Panc1 (cell line): Measurements from ENCODE around the gene HELZ. TPM values are rescaled to one million over a fixed set of nuclear protein-coding genes. Genes with fewer than 3 reads are reported as not detected.

Experiments used
- ATAC-seq: fragments of 200-7000 bp; cut with Tn5 transposase; 2 replicates; pipeline ENCODE4 v1.9.1; 2020; ENCODE audit warnings: mild to moderate bottlenecking, moderate library complexity
- BruUV-seq: library from RNA; stranded (reverse); fragments of 400-500 nt; replicated peaks from 2 replicates; lab custom pipeline; 2021; lab: Mats Ljungman, UMichigan
- CTCF ChIA-PET: fragments of 300-600 bp; sonication (Branson Sonifier 250); formaldehyde crosslinking; loops from one replicate; lab custom pipeline; 2022; ENCODE audit warnings: antibody characterized with exemption; lab: Charles Lee
- POLR2A ChIA-PET: fragments of 300-600 bp; sonication (Branson Sonifier 250); formaldehyde crosslinking; loops from one replicate; lab custom pipeline; 2022; ENCODE audit warnings: antibody characterized with exemption; lab: Charles Lee
- DNase-seq: peaks from one replicate; pipeline ENCODE4 v3.0.0-alpha.2; 2010; ENCODE audit warnings: low read depth, low spot score
- H3K27ac ChIP-seq: 2 replicates; pipeline ENCODE4 v1.5.1; 2011; ENCODE audit warnings: mild to moderate bottlenecking, low read length, inconsistent platforms
- H3K27me3 ChIP-seq: fragments of 200-500 bp; sonication (Bioruptor generic); 2 replicates; pipeline ENCODE4 v1.6.0; 2014; ENCODE audit warnings: low read length, inconsistent platforms; ENCODE audit not compliant: control insufficient read depth, insufficient read depth
- H3K36me3 ChIP-seq: fragments of 200-500 bp; sonication (Bioruptor generic); 2 replicates; pipeline ENCODE4 v1.5.1; 2014; ENCODE audit warnings: inconsistent platforms, mild to moderate bottlenecking, low read length, moderate library complexity; ENCODE audit not compliant: control insufficient read depth, insufficient read depth
- H3K4me1 ChIP-seq: 2 replicates; pipeline ENCODE4 v1.5.1; 2011; ENCODE audit warnings: inconsistent platforms, mild to moderate bottlenecking, low read length, moderate library complexity; ENCODE audit not compliant: control insufficient read depth, insufficient read depth
- H3K4me3 ChIP-seq, 2 experiments: 2 replicates each; pipeline ENCODE4 v1.5.1; 2011 to 2012; ENCODE audit warnings: low read depth in 2 of 2, low read length in 2 of 2, mild to moderate bottlenecking in 2 of 2, inconsistent platforms in 1 of 2, moderate library complexity in 1 of 2
- H3K9me3 ChIP-seq: fragments of 200-500 bp; sonication (Bioruptor generic); 2 replicates; pipeline ENCODE4 v1.5.1; 2014; ENCODE audit warnings: low read depth, mild to moderate bottlenecking, inconsistent platforms, low read length, moderate library complexity; ENCODE audit not compliant: control insufficient read depth, insufficient read depth
- CTCF ChIP-seq: fragments of 450-650 bp; IDR thresholded peaks from 2 replicates; pipeline ENCODE4 v1.5.1; 2017; ENCODE audit warnings: mild to moderate bottlenecking
- POLR2AphosphoS5 ChIP-seq: IDR thresholded peaks from 2 replicates; pipeline ENCODE4 v1.6.1; 2012; ENCODE audit warnings: mild to moderate bottlenecking, low read depth, low read length, moderate library complexity
- REST ChIP-seq, 2 experiments: IDR thresholded peaks; 2 replicates each; pipeline ENCODE4 v1.6.1; 2011 to 2012; ENCODE audit warnings: low read depth in 2 of 2, control low read depth in 1 of 2, low read length in 1 of 2, mild to moderate bottlenecking in 1 of 2, moderate library complexity in 1 of 2; ENCODE audit not compliant: insufficient read depth in 1 of 2
- SIN3A ChIP-seq: IDR thresholded peaks from 2 replicates; pipeline ENCODE4 v1.6.1; 2012; ENCODE audit warnings: low read depth, mild to moderate bottlenecking, low read length, moderate library complexity, borderline replicate concordance; ENCODE audit not compliant: insufficient read depth
- TCF7L2 ChIP-seq: IDR thresholded peaks from 2 replicates; pipeline ENCODE4 v1.6.1; 2011; ENCODE audit warnings: mild to moderate bottlenecking, low read depth, low read length, inconsistent platforms
- in situ Hi-C: cut with HindIII; loops from 2 replicates; pipeline ENCODE4 v1.10.0; 2016; ENCODE audit warnings: low sequenced_read_pairs, low pct_unique_long_range_greater_than_20kb
- intact Hi-C: fragments of 100-400 bp; cut with micrococcal nuclease; formaldehyde crosslinking; loops from one replicate; pipeline ENCODE4 v1.10.0; 2022; ENCODE audit not compliant: unreplicated experiment
- total RNA-seq: library from RNA; stranded (reverse); gene quantifications from one replicate; pipeline ENCODE4 v1.2.1, GENCODE V29; 2021; ENCODE audit not compliant: unreplicated experiment

HELZ gene
- total RNA-seq, 1 experiment from 2014 or later = 15.0 TPM

GRCh38 chr17:67063141-67063540 is 181.9 kb downstream of the HELZ start:
- ATAC-seq (no peak), DNase-seq (no peak)
- no peak for TF ChIP-seq TCF7L2
- no peak for TF ChIP-seq CTCF
- no peak for TF ChIP-seq SIN3A
- TF ChIP-seq REST (IDR thresholded peaks at IDR 0.05; ENCODE audit: insufficient read depth in 1 of 2, low read depth in 2 of 2, low read length in 1 of 2) = no peak
- TF ChIP-seq POLR2AphosphoS5 = no peak
- CTCF ChIA-PET = no interaction called here
- in situ Hi-C loops = no loop called here
- no peak overlapping the region for H3K27ac ChIP-seq
- H3K4me3 ChIP-seq = no peak overlapping the region
- no peaks in the 10 kb centered on the region for H3K27me3 ChIP-seq
- POLR2A ChIA-PET = no interaction called here
- intact Hi-C loops = no loop called here
- no peaks in the 10 kb centered on the region for H3K36me3 ChIP-seq
- no peaks in the 10 kb centered on the region for H3K9me3 ChIP-seq
- H3K4me1 ChIP-seq = no peaks in the 10 kb centered on the region
- BruUV-seq = no TSS peak

- DNase-seq = no peak
- TF ChIP-seq POLR2AphosphoS5 (no peak), TCF7L2 (no peak), CTCF (no peak), SIN3A (no peak), REST (IDR thresholded peaks at IDR 0.05; ENCODE audit: insufficient read depth in 1 of 2, low read depth in 2 of 2, low read length in 1 of 2) (no peak)
- POLR2A ChIA-PET = no interaction called here
- intact Hi-C loops = no loop called here
- in situ Hi-C loops = no loop called here
- H3K9me3 ChIP-seq = no peaks in the 10 kb centered on the region
- H3K4me1 ChIP-seq = no peaks in the 10 kb centered on the region
- no peaks in the 10 kb centered on the region for H3K36me3 ChIP-seq
- no peak overlapping the region for H3K4me3 ChIP-seq
- ATAC-seq = no peak
- no TSS peak for BruUV-seq
- H3K27me3 ChIP-seq = no peaks in the 10 kb centered on the region
- no peak overlapping the region for H3K27ac ChIP-seq
- CTCF ChIA-PET = no interaction called here
These were observed 185.6 kb downstream of the HELZ start for GRCh38 chr17:67059372-67059771.
